Stomach smooth muscle (tissue), 2 donors: ENCODE results near the gene CRABP2.

Experiments used
- H3K27ac ChIP-seq: one replicate; pipeline ENCODE4 v1.7.0; 2013; ENCODE audit warnings: mild to moderate bottlenecking, low read length, inconsistent platforms
- H3K27me3 ChIP-seq, 2 donors: one replicate each; pipeline ENCODE4 v1.7.0; 2013; ENCODE audit warnings: low read length in 2 of 2; ENCODE audit not compliant: insufficient read depth in 2 of 2, control insufficient read depth in 1 of 2
- H3K36me3 ChIP-seq, 2 donors: one replicate each; pipeline ENCODE4 v1.7.0; 2013; ENCODE audit warnings: low read length in 2 of 2; ENCODE audit not compliant: control insufficient read depth in 2 of 2, insufficient read depth in 2 of 2
- H3K4me1 ChIP-seq: one replicate; pipeline ENCODE4 v1.7.0; 2013; ENCODE audit warnings: low read length; ENCODE audit not compliant: control insufficient read depth, insufficient read depth
- H3K4me3 ChIP-seq, 2 donors: one replicate each; pipeline ENCODE4 v1.7.0; 2013; ENCODE audit warnings: low read length in 2 of 2
- H3K9ac ChIP-seq, 2 donors: one replicate each; pipeline ENCODE4 v1.7.0; 2013; ENCODE audit warnings: low read length in 2 of 2, mild to moderate bottlenecking in 1 of 2
- H3K9me3 ChIP-seq, 2 donors: one replicate each; pipeline ENCODE4 v1.7.0; 2013; ENCODE audit warnings: low read length in 2 of 2; ENCODE audit not compliant: control insufficient read depth in 2 of 2
- donor health status: healthy.
- donor health status: Pancreatic carcinoma.

The CRABP2 gene

GRCh38 chr1:156676114-156676819 lies 29.1 kb downstream of the CRABP2 start:
- no peaks in the 10 kb centered on the region for H3K36me3 ChIP-seq
- H3K4me3 ChIP-seq = peak overlapping the region; percentile 52 to 71
- no peaks in the 10 kb centered on the region for H3K9me3 ChIP-seq
- peak overlapping the region; percentile 29 to 43 for H3K9ac ChIP-seq
- peaks cover 27 to 43% of the 10 kb centered on the region in 2 donors for H3K27me3 ChIP-seq
- peak overlapping the region; percentile 31 for H3K27ac ChIP-seq
- H3K4me1 ChIP-seq = peaks cover 40% of the 10 kb centered on the region

GRCh38 chr1:156675210-156676113 lies 29.9 kb downstream of the CRABP2 start:
- no peaks in the 10 kb centered on the region for H3K36me3 ChIP-seq
- no peaks in the 10 kb centered on the region for H3K9me3 ChIP-seq
- peaks cover 25 to 39% of the 10 kb centered on the region in 2 donors for H3K27me3 ChIP-seq
- H3K9ac ChIP-seq = peak overlapping the region in 1 of 2 donors; percentile 43
- H3K27ac ChIP-seq = peak overlapping the region; percentile 31
- peak overlapping the region; percentile 52 to 71 for H3K4me3 ChIP-seq
- peaks cover 40% of the 10 kb centered on the region for H3K4me1 ChIP-seq

- H3K36me3 ChIP-seq = no peaks in the 10 kb centered on the region
- H3K4me1 ChIP-seq = peaks cover 48% of the 10 kb centered on the region
- no peak overlapping the region for H3K9ac ChIP-seq
- no peak overlapping the region for H3K27ac ChIP-seq
- H3K9me3 ChIP-seq = no peaks in the 10 kb centered on the region
- H3K27me3 ChIP-seq = peaks cover 17 to 29% of the 10 kb centered on the region in 2 donors
- no peak overlapping the region for H3K4me3 ChIP-seq
Measured at GRCh38 chr1:156673387-156674121, 31.8 kb downstream of the CRABP2 start.

DNA sequence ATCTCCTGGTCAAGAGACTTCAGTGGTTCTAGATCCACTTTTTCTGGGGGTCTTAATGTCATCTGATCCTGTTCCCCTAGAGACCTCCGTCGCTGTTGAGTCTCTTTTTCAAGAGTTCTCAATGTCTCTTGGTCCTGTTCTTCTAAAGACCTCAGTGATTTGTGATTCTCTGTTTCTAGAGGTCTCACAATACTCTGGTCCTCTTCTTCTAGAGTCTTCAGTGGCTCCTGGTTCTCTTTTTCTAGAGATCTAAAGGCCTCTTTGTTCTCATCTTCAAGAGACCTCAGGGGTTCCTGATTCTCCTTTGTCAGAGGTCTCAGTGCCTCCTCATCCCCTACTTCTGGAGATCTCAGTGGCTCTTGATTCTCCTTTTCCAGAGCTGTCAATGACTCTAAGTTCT lies 33.6 kb downstream of the CRABP2 start:
- Histone ChIP-seq H3K9me3 (no peaks in the 10 kb centered on the region), H3K9ac (no peak overlapping the region), H3K4me3 (no peak overlapping the region), H3K4me1 (peaks cover 46% of the 10 kb centered on the region), H3K27ac (no peak overlapping the region), H3K27me3 (peaks cover 8 to 16% of the 10 kb centered on the region in 2 donors), H3K36me3 (no peaks in the 10 kb centered on the region)

- Histone ChIP-seq H3K27ac (no peak overlapping the region), H3K4me3 (no peak overlapping the region), H3K4me1 (peaks cover 39% of the 10 kb centered on the region), H3K27me3 (peaks cover 3 to 5% of the 10 kb centered on the region in 2 donors), H3K9me3 (no peaks in the 10 kb centered on the region), H3K9ac (no peak overlapping the region), H3K36me3 (no peaks in the 10 kb centered on the region)
Measured at GRCh38 chr1:156670791-156671190, 34.6 kb downstream of the CRABP2 start.

GRCh38 chr1:156670359-156670758 lies 35.0 kb downstream of the CRABP2 start:
- no peak overlapping the region for H3K4me3 ChIP-seq
- H3K27me3 ChIP-seq = peaks cover 1% of the 10 kb centered on the region in 2 donors
- no peak overlapping the region for H3K9ac ChIP-seq
- H3K27ac ChIP-seq = peak overlapping the region; percentile 31
- H3K4me1 ChIP-seq = peaks cover 39% of the 10 kb centered on the region
- H3K36me3 ChIP-seq = no peaks in the 10 kb centered on the region
- H3K9me3 ChIP-seq = no peaks in the 10 kb centered on the region

GRCh38 chr1:156669794-156670193 lies 35.6 kb downstream of the CRABP2 start:
- no peaks in the 10 kb centered on the region for H3K27me3 ChIP-seq
- no peaks in the 10 kb centered on the region for H3K36me3 ChIP-seq
- peak overlapping the region; percentile 31 for H3K27ac ChIP-seq
- no peaks in the 10 kb centered on the region for H3K9me3 ChIP-seq
- H3K9ac ChIP-seq = no peak overlapping the region
- H3K4me3 ChIP-seq = no peak overlapping the region
- H3K4me1 ChIP-seq = peaks cover 40% of the 10 kb centered on the region

- H3K27ac ChIP-seq = peak overlapping the region; percentile 31
- H3K9me3 ChIP-seq = no peaks in the 10 kb centered on the region
- peaks cover 42% of the 10 kb centered on the region for H3K4me1 ChIP-seq
- no peaks in the 10 kb centered on the region for H3K36me3 ChIP-seq
- no peaks in the 10 kb centered on the region for H3K27me3 ChIP-seq
- no peak overlapping the region for H3K4me3 ChIP-seq
- H3K9ac ChIP-seq = no peak overlapping the region
Measured at GRCh38 chr1:156668801-156669637, 36.4 kb downstream of the CRABP2 start.

DNA sequence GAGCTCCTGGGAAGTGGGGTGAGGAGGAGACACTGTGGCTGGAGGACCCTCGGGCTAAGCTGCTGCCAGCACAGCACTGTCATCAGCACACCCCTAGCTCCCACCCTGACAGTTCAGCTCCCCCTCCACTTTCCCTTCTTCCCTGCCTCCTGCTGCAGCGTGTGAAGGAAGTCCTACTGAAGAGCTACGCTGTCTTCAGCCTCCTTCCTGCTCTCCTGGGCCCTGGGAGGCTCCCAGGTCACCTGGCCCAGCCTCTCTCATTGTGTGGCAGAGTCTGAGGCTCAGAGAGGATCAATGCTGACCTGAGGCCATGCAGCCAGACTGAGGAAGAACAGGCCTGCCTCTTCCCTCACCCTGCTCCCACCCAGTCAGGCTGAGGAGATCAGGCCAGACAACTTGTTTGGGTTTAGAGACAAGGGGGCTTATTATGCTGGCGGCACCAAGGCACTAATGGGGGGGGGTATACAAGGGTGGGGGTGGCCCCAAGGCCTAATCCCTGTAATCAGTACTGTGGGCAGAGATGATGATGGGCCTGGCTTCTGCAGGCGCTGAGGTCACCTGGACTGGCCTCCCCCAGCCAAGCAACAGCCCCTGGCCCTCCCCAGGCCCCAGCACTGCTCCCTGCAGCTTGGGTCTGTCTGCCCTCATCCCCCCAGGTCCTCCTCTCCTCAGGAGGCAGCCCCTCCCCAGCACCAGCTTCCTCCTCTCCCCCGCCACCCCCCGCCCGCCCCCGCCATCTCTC lies 37.2 kb downstream of the CRABP2 start:
- Histone ChIP-seq H3K27me3 (no peaks in the 10 kb centered on the region), H3K36me3 (no peaks in the 10 kb centered on the region), H3K4me1 (peaks cover 47% of the 10 kb centered on the region), H3K4me3 (no peak overlapping the region), H3K9ac (peak overlapping the region; percentile 47 to 51), H3K9me3 (no peaks in the 10 kb centered on the region), H3K27ac (peak overlapping the region; percentile 73)
